Thoracic aorta (tissue), 2 donors: ENCODE measurements around the gene FGGY. TPM values are rescaled to one million over a fixed set of nuclear protein-coding genes. Genes with fewer than 3 reads are reported as not detected.

ENCODE experiments used
- ATAC-seq: fragments of 150-250 bp; one replicate; pipeline ENCODE4 v1.8.0; 2017; ENCODE audit warnings: low read depth; ENCODE audit not compliant: insufficient number of reproducible peaks, low FRiP score
- DNase-seq: peaks from one replicate; pipeline ENCODE4 v3.0.0-alpha.2; 2020; ENCODE audit warnings: low spot score
- H3K27ac ChIP-seq, 2 donors: fragments of 200-600 bp; sonication (generic); 1 replicate in 1 of 2; 2 replicates in 1 of 2; pipeline ENCODE4 v1.5.1; 2016; ENCODE audit warnings: mild to moderate bottlenecking in 2 of 2, moderate library complexity in 2 of 2
- H3K27me3 ChIP-seq: fragments of 200-600 bp; sonication (generic); replicated peaks from 2 replicates; pipeline ENCODE4 v1.6.0; 2016; ENCODE audit warnings: mild to moderate bottlenecking; ENCODE audit not compliant: insufficient read depth
- H3K36me3 ChIP-seq: fragments of 200-600 bp; sonication (generic); one replicate; pipeline ENCODE4 v1.5.1; 2016
- H3K4me1 ChIP-seq, 2 donors: fragments of 200-600 bp; sonication (generic); 1 replicate in 1 of 2; 2 replicates in 1 of 2; pipeline versions ENCODE4 v1.5.1 to v1.6.0; 2016; ENCODE audit warnings: low read depth in 2 of 2, mild to moderate bottlenecking in 1 of 2; ENCODE audit not compliant: control insufficient read depth in 1 of 2
- H3K4me3 ChIP-seq: fragments of 200-600 bp; sonication (generic); 2 replicates; pipeline ENCODE4 v1.5.1; 2016; ENCODE audit warnings: mild to moderate bottlenecking
- H3K9me3 ChIP-seq: fragments of 200-600 bp; sonication (generic); 2 replicates; pipeline ENCODE4 v1.5.1; 2016
- CTCF ChIP-seq: fragments of 200-600 bp; sonication (generic); IDR thresholded peaks from one replicate; pipeline ENCODE4 v1.5.1; 2019; ENCODE audit warnings: antibody characterized with exemption
- total RNA-seq, 2 donors: library from RNA; depleted of rRNA; stranded (reverse); fragments of >200 nt; gene quantifications; one replicate each; pipeline versions ENCODE4 v1.1.0 to v1.2.3, GENCODE V29; 2016

The FGGY gene
- total RNA-seq, 2 donors from 2014 or later, result 6.5 to 9.9 TPM

DNA sequence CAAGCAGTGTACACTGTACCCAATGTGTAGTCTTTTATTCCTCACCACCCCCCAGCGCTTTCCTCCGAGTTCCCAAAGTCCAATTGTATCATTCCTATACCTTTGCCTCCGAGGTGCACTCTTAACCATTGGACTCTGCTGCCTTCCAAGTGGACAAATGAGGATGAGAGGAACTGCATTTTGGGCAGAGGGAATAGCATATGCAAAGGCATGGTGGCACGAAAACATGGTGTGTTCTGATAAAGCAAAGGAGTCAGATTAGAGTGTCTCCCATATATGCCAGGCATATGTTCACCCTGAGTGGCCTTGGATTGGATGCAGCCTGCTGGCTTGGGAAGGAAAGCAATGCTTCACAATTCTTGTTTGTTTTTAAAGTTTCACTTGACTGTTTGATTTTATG lies 25.5 kb downstream of the FGGY start:
- no peak for DNase-seq
- ATAC-seq, result no peak
- H3K36me3 ChIP-seq, result no peaks in the 10 kb centered on the region
- H3K4me1 ChIP-seq, result peaks cover 0 to 11% of the 10 kb centered on the region in 2 donors
- no peaks in the 10 kb centered on the region for H3K9me3 ChIP-seq
- TF ChIP-seq CTCF, result no peak
- H3K27ac ChIP-seq, result no peak overlapping the region
- no peaks in the 10 kb centered on the region for H3K27me3 ChIP-seq
- no peak overlapping the region for H3K4me3 ChIP-seq

GRCh38 chr1:59322814-59323213 lies 25.9 kb downstream of the FGGY start:
- H3K27me3 ChIP-seq, result no peaks in the 10 kb centered on the region
- no peak for TF ChIP-seq CTCF
- H3K27ac ChIP-seq, result no peak overlapping the region
- no peak overlapping the region for H3K4me3 ChIP-seq
- no peaks in the 10 kb centered on the region for H3K9me3 ChIP-seq
- DNase-seq (no peak), ATAC-seq (no peak)
- peaks cover 0 to 7% of the 10 kb centered on the region in 2 donors for H3K4me1 ChIP-seq
- no peaks in the 10 kb centered on the region for H3K36me3 ChIP-seq

DNA sequence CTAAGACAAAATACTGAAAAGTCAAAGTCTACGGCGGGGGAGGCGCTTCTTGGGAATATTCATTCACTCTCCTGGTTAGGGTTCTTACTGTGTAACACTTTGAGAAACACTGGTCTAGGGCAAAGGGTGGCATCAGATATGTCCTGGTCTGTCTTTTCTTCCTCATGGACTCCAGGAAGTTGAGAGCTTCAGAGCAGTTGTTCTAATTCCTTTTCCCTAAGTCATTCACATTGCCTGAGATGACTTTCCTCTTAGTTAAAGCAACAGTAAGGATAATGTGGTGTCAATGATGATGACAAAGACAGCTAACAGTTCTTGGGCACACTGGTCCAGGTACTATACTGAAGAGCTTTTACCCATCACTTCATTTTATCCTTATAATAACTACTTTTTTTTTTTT lies 27.0 kb downstream of the FGGY start:
- ATAC-seq (no peak), DNase-seq (no peak)
- no peak for TF ChIP-seq CTCF
- Histone ChIP-seq H3K36me3 (no peaks in the 10 kb centered on the region), H3K9me3 (no peaks in the 10 kb centered on the region), H3K4me3 (no peak overlapping the region), H3K27ac (no peak overlapping the region), H3K27me3 (no peaks in the 10 kb centered on the region), H3K4me1 (no peaks in the 10 kb centered on the region)

- ATAC-seq, result no peak
- DNase-seq, result no peak
- no peak for TF ChIP-seq CTCF
- peaks cover 2% of the 10 kb centered on the region for H3K36me3 ChIP-seq
- no peak overlapping the region for H3K27ac ChIP-seq
- H3K27me3 ChIP-seq, result no peaks in the 10 kb centered on the region
- no peaks in the 10 kb centered on the region for H3K9me3 ChIP-seq
- H3K4me1 ChIP-seq, result no peaks in the 10 kb centered on the region
- H3K4me3 ChIP-seq, result no peak overlapping the region
Measured at GRCh38 chr1:59328353-59328752, 31.5 kb downstream of the FGGY start.

DNA sequence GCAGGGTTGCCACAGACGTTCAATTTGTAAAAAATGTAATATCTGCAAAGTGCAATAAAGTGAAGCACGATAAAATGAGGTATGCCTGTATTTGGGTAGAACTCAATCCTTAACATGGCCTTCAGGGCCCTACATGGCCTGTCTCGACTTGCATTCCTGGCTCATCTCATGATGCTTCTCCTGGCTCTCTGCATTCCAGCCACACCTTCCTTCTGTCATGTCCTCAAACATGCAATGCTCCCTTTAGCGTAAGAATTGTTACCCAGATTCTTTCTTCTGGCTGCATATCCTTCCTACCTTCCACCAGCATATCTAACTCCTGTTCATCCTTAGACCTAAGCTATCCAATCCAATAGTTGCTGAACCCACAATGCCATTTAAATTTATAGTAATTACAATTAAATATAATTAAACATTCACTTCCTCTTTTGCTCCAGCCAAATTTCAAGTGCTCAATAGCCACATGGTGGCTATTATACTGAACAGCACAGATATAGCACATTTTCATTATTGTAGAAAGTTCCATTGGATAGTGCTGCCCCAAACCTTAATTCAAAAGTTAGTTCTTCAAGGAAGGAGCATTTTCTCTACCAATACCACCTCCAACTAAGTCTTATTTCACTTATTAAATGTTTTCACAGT lies 32.6 kb downstream of the FGGY start:
- Histone ChIP-seq H3K4me3 (no peak overlapping the region), H3K27ac (no peak overlapping the region), H3K9me3 (no peaks in the 10 kb centered on the region), H3K36me3 (peaks cover 2% of the 10 kb centered on the region), H3K27me3 (no peaks in the 10 kb centered on the region), H3K4me1 (no peaks in the 10 kb centered on the region)
- TF ChIP-seq CTCF, result no peak
- ATAC-seq (no peak), DNase-seq (no peak)
